ENCODE results near the gene PHTF2.
"Not testable (repeated sequence)": the region's sequence is repeated elsewhere in the genome, so short reads cannot be mapped to it uniquely, and the experiment has no call there.

Gene PHTF2

GRCh38 chr7:77798394-77799077 lies at the start of gene PHTF2, which contains the start of gene TMEM60:
PHTF2 (plus strand) TSS chr7:77798773.
TMEM60 (minus strand) TSS chr7:77798434; CDS start chr7:77794373, 4,061 bp downstream.
- DNase-seq: peak; percentile 100

GRCh38 chr7:77752016-77752415 lies 46.6 kb upstream of the PHTF2 start:
- DNase-seq: no peak

GRCh38 chr7:77753173-77753572 lies 45.4 kb upstream of the PHTF2 start:
- no peak for DNase-seq

GRCh38 chr7:77757589-77757988 lies 41.0 kb upstream of the PHTF2 start:
- no peak for DNase-seq

GRCh38 chr7:77759294-77759889 lies 39.2 kb upstream of the PHTF2 start:
- DNase-seq: peak; percentile 72

- DNase-seq: no peak
These were observed 37.6 kb upstream of the PHTF2 start for GRCh38 chr7:77760809-77761453.

GRCh38 chr7:77765481-77765880 lies 33.1 kb upstream of the PHTF2 start:
- no peak for DNase-seq

- no peak for DNase-seq
These were observed 32.4 kb upstream of the PHTF2 start for GRCh38 chr7:77765906-77766800.

- DNase-seq: no peak
These were observed 31.6 kb upstream of the PHTF2 start for GRCh38 chr7:77766801-77767605.

GRCh38 chr7:77770316-77770715 lies 28.3 kb upstream of the PHTF2 start:
- no peak for DNase-seq

- no peak for DNase-seq
These were observed 26.7 kb upstream of the PHTF2 start for GRCh38 chr7:77771901-77772300.

GRCh38 chr7:77778535-77778934 lies 20.0 kb upstream of the PHTF2 start:
- no peak for DNase-seq

GRCh38 chr7:77782383-77782782 lies 16.2 kb upstream of the PHTF2 start:
- DNase-seq: no peak

- no peak for DNase-seq
These were observed 15.5 kb upstream of the PHTF2 start for GRCh38 chr7:77783111-77783510.

GRCh38 chr7:77783545-77783944 lies 15.0 kb upstream of the PHTF2 start:
- DNase-seq: no peak

GRCh38 chr7:77784426-77784825 lies 14.1 kb upstream of the PHTF2 start:
- not testable (repeated sequence) for DNase-seq

GRCh38 chr7:77786018-77786417 lies 12.6 kb upstream of the PHTF2 start:
- no peak for DNase-seq

- DNase-seq: no peak
These were observed 11.8 kb upstream of the PHTF2 start for GRCh38 chr7:77786741-77787140.

- DNase-seq: no peak
These were observed 10.2 kb upstream of the PHTF2 start for GRCh38 chr7:77788327-77788902.

GRCh38 chr7:77791336-77791735 lies 7.2 kb upstream of the PHTF2 start:
- no peak for DNase-seq

GRCh38 chr7:77791956-77792355 lies 6.6 kb upstream of the PHTF2 start:
- no peak for DNase-seq

- no peak for DNase-seq
These were observed 4.6 kb upstream of the PHTF2 start for GRCh38 chr7:77794000-77794399.
